ENCODE results near the gene AGAP2.
"Not testable (repeated sequence)": the region's sequence is repeated elsewhere in the genome, so short reads cannot be mapped to it uniquely, and the experiment has no call there.

The AGAP2 gene

DNA sequence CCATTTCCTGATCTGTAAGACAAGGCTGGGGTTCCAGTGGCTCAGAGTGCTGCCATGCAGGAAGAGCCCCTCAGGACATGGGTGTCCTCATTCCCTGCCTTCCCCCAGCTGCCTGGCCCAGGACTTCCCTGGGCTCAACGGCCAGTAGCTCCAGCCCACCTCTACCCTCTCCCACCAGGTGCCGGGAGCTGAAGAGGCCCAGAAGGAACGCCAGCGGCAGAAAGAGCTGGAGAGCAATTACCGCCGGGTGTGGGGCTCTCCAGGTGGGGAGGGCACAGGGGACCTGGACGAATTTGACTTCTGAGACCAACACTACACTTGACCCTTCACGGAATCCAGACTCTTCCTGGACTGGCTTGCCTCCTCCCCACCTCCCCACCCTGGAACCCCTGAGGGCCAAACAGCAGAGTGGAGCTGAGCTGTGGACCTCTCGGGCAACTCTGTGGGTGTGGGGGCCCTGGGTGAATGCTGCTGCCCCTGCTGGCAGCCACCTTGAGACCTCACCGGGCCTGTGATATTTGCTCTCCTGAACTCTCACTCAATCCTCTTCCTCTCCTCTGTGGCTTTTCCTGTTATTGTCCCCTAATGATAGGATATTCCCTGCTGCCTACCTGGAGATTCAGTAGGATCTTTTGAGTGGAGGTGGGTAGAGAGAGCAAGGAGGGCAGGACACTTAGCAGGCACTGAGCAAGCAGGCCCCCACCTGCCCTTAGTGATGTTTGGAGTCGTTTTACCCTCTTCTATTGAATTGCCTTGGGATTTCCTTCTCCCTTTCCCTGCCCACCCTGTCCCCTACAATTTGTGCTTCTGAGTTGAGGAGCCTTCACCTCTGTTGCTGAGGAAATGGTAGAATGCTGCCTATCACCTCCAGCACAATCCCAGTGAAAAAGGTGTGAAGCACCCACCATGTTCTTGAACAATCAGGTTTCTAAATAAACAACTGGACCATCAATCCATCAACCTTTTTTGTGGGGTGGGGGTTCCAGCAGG, 17.6 kb downstream of the AGAP2 start:
- peak; percentile 5 for DNase-seq

DNA sequence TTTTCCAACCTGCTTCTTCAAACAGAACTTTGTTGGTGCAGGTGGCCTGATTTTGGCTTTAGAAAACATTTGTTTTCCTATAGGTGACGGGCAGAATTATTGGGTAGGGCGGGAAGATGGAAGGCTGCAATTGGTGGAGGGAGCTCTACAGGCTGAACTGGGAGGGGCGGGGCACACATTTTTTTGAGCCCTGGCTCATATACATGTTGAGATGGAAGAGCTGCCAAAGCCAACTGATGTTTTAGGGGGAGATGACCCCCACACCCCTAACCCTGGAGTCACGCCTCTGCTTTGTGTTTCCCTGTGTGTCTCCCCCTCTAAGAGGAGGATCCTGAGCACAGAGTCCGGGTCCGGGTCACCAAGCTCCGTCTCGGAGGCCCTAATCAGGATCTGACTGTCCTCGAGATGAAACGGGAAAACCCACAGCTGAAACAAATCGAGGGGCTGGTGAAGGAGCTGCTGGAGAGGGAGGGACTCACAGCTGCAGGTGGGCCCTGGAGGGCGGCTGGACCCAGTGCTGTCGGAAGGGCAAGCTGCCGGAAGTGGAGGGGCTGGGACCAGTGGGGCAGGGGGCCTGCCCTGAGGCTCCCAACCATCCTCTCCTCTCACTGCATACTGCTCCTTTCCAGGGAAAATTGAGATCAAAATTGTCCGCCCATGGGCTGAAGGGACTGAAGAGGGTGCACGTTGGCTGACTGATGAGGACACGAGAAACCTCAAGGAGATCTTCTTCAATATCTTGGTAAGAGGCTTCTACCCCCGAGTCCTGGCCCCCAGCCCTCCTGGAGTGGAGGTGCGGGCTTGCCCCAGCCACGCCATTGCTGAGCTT, 18.6 kb downstream of the AGAP2 start:
- no peak for DNase-seq

DNA sequence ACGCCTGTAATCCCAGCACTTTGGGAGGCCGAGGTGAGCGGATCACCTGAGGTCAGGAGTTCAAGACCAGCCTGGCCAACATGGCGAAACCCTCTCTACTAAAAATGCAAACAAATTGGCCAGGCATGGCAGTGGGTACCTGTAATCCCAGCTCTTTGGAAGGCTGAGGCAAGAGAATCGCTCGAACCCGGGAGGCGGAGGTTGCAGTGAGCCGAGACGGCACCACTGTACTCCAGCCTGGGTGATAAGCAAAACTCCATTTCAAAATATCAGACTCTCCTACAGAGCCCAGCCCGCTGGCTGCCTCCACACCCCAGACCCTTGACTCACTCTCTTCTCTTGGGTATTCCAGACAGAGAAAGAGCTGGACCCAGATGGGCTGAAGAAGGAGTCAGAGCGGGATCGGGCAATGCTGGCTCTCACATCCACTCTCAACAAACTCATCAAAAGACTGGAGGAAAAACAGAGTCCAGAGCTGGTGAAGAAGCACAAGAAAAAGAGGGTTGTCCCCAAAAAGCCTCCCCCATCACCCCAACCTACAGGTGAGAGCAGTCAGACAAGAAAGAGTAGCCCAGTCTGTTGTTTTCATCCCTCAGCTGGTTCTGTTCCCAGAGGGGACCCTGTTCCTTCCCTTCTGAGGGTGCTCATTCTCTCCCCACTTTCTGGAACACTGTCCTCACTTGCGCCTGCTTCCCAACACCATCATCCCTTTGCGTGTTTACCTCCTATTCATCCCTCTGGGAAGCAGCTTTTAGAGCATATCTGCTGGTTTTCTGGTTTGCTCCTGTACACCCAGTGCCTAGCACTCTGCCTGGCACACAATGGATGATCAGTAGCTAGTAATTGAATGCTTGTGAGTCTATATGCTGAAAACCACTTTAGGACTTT, 19.7 kb downstream of the AGAP2 start:
- no peak for DNase-seq

- DNase-seq: no peak
Observed at GRCh38 chr12:57717846-57718640, 20.5 kb downstream of the AGAP2 start.

DNA sequence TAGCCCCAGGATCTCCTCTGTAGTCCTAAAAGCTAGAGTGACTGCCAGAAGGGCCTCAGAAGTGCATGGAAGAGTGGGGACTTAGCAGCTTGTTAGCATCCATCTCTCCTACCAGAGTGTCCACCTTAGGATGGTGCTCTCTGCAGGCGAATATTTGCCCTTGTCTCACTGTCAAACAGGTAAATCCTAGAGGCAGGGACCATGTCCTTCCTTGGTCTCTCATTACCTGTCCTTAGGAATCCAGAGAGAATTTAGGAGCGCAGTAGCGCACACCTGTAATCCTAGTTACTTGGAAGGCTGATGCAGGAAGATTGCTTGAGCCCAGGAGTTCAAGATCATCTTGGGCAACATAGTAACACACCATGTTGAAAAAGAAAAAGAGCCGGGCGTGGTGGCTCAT, 21.4 kb downstream of the AGAP2 start:
- DNase-seq: no peak

DNA sequence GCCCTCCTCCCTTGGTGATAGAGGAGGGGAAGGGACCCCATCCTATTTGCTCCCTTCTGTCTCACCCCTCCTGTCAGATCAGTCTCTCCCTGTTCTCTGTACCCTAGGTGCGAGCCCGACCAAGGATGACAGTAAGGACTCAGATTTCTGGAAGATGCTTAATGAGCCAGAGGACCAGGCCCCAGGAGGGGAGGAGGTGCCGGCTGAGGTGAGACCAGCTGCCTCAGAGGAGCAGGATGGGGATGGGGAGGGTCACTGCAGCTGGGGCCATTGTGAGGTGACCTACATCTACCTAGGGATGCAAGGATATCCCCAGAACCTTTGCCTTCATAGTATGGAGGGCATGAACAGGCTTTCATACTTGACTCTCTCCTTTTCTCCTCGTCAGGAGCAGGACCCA, 22.2 kb downstream of the AGAP2 start:
- no peak for DNase-seq

- no peak for DNase-seq
Observed at GRCh38 chr12:57715786-57716185, 22.8 kb downstream of the AGAP2 start.

DNA sequence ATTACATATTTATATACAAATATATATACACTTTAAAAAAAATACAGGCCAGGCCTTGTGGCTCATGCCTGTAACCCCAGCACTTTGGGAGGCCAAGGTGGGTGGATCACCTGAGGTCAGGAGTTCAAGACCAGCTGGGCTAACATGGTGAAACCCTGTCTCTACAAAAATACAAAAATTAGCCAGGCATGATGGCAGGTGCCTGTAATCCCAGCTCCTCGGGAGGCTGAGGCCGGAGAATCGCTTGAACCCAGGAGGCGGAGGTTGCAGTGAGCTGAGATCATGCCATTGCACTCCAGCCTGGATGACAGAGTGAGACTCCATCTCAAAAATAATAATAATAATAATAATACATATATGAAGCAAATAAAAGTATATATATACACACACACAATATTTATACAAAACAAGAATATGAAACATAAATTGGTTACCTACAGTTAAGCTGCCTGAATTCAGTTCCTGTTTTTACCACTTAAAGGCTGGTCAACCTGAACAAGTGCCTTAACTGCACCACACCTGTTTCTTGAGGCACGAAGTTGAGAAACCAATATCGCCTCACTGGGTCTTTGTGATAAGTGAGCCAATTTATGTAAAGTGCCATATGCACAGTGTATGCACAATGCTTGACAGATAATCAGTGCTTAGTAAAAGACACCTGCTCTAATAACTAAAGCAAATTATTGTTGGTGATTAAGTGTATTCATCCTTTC, 23.4 kb downstream of the AGAP2 start:
- DNase-seq: not testable (repeated sequence)

GRCh38 chr12:57713209-57713608, 25.3 kb downstream of the AGAP2 start:
- DNase-seq: no peak

DNA sequence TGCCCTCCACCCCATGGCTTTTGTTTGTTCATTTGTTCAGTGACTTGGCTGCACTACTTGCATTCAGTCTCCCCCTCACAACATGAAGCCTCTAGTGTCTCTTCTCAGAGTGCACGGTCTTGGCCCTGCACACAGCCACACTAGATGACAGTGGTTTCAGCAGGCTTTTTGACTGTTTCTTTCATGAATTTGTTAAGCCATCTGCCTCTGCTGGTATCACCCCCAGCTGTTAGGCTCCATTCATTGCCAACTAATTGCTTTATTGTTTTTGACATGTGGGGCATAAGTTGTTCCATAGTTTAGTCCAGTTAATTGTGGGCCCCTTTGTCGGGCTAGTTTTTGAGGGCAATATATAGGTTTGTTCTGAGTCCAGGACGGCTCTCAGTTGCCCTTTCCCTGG, 25.8 kb downstream of the AGAP2 start:
- DNase-seq: no peak

- DNase-seq: no peak
Observed at GRCh38 chr12:57708296-57708695, 30.2 kb downstream of the AGAP2 start.

- no peak for DNase-seq
Observed at GRCh38 chr12:57707250-57707649, 31.3 kb downstream of the AGAP2 start.

DNA sequence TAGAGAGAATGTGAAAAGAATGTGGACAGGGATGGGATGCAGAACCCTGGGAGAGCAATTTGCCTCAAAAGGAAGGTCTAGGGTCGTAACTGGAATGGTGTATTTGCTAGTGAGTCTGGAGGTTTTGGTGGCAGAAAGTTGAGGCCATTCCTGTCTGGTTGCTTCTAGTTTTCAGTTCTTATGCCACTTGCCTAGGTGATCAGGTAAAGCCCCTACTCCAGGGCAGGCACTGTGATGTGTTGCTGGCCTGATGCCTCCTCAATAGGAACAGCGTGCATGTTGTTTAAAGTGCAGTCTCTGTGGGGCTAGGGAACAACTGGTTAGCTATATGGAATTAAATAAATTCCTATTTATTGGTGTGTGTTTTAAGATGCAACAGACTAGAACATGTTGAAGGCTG, 38.2 kb downstream of the AGAP2 start:
- no peak for DNase-seq

DNA sequence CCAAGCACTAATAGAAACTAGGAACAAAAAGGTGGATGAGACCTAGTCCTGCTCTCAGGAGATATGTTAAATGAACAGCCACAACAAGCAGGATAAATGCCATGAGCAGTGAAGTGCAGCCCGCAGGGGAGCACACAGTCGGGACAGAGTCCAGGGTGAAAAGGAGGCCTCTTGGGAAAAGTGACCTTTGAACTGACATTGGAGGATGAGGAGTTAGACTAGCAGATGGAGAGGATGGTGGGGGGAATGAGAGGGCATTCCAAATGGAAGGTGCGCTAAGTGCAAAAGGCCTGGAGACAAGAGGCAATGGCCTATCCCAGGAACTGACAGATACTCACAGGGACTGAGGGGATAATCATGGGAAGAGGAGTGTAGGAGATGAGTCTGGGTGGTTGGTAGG, 40.1 kb downstream of the AGAP2 start:
- DNase-seq: no peak

GRCh38 chr12:57697076-57697475, 41.5 kb downstream of the AGAP2 start:
- DNase-seq: no peak

GRCh38 chr12:57695770-57696432, 42.6 kb downstream of the AGAP2 start:
- DNase-seq: no peak

DNA sequence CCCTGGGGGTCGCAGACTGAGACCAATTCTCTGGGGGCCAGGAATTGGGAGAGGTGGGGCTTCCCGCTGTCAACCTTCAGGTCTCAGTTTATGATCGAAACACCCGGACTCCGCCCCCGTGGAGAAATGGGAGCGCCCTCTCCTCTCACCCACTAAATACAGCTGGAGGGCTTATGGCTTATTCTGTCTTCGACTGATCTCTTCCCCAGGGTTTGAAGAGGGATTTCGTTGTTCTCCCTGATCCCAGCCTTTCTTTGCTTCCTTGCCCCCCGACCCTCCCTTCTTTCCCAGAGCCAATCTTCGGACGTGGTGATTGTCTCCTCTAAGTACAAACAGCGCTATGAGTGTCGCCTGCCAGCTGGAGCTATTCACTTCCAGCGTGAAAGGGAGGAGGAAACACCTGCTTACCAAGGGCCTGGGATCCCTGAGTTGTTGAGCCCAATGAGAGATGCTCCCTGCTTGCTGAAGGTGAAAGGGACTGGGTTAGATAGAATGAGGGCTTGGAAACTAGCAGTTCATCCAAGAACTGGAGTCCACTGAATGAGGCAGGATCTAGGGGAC, 44.0 kb downstream of the AGAP2 start:
- no peak for DNase-seq

DNA sequence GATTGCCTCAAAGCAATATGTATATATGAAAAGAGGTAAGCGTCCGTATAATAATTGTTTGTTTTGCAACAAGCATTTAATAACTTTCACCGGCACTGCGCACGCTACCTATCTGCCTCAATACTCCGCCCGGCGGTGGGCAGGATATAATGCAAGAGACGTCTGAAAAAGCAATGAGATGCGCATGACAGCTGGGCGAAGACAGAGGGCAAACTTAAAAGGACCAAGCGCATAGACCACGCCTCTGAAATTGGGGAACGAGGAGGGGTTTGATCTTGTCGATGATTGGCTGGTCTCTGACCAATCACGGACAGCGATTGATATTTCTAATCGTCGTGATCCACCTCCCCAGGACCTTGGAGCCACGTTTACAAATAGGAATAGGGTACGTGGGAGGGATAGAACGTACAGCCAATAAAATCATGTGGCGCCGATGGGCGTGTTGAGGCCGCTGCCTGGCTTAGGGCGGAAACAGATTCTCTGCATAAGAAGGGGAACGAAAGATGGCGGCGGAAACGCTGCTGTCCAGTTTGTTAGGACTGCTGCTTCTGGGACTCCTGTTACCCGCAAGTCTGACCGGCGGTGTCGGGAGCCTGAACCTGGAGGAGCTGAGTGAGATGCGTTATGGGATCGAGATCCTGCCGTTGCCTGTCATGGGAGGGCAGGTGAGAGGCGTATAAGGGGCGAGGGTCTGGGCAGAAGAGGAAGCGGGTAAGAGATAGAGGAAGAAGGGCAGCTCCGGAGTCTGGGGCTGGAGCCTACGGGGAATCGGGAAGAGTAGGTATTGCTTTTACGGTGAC, 44.7 kb downstream of the AGAP2 start, which contains the start of gene OS9:
Gene OS9, plus strand, starts transcription at position 474 of the 800 bp plus-strand sequence. Its CDS starts 30 bp downstream, at position 504.
- DNase-seq: peak; percentile 44

- no peak for DNase-seq
Observed at GRCh38 chr12:57693317-57693658, 45.3 kb downstream of the AGAP2 start.
